HG03342 (cell line): ENCODE measurements around the gene NPR2.
A peak's percentile ranks its signal among the peaks of the same experiment; 100 is the strongest.

Experiments used
- ATAC-seq: cut with Tn5 transposase; IDR thresholded peaks from one replicate; pipeline ENCODE4 v1.9.1; 2021; ENCODE audit warnings: mild to moderate bottlenecking, moderate library complexity; ENCODE audit not compliant: unreplicated experiment

The NPR2 gene

DNA sequence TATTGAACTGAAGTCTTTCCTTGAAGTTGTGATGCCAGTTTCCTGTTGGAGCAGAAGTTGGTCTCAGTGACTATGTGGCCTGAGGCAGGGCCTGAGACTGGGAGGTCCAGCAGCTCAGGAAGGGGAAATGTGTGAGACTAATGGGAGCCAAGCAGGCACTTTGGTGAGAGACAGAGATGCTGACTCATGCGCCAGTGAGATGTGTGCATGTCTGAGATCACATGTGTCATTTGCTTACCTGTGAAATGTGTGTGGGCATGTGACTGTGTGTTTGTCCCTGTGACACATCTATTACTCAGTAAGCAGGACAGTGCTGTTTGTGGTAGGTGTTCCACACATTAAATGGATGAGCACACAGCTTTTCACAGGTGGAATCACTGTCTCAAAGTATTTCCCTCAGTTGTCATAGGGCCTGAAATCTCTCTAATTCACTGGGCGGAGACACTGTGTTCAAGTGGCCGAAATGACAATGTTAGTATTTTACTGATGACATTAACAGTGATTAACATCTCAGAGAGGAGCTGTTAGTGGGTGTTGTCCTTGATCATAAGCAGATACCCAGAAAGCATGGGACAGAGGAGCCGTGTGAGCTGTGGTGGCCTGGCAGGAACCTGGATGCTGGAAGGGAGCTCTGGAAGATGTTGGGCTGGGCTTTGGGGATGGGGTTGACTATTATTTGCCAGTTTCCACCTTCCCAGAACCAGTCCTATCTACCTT lies 7.4 kb downstream of the NPR2 start:
- ATAC-seq, result no peak

DNA sequence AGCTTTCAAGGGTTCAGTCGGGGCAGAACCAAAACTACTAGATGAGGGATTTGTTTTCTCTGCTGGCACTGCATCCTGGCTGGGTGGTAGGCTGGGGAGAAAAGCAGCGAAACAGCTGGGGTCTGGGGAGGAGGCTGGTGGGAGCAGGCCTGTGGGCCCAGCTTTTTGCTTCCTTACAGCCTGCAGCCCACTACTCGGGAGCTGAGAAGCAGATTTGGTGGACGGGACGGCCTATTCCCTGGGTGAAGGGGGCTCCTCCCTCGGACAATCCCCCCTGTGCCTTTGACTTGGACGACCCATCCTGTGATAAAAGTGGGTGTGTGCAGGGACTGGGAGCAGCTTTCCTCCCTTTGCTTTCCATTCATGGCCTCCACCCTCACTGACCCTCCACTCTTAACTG lies 9.1 kb downstream of the NPR2 start:
- no peak for ATAC-seq

DNA sequence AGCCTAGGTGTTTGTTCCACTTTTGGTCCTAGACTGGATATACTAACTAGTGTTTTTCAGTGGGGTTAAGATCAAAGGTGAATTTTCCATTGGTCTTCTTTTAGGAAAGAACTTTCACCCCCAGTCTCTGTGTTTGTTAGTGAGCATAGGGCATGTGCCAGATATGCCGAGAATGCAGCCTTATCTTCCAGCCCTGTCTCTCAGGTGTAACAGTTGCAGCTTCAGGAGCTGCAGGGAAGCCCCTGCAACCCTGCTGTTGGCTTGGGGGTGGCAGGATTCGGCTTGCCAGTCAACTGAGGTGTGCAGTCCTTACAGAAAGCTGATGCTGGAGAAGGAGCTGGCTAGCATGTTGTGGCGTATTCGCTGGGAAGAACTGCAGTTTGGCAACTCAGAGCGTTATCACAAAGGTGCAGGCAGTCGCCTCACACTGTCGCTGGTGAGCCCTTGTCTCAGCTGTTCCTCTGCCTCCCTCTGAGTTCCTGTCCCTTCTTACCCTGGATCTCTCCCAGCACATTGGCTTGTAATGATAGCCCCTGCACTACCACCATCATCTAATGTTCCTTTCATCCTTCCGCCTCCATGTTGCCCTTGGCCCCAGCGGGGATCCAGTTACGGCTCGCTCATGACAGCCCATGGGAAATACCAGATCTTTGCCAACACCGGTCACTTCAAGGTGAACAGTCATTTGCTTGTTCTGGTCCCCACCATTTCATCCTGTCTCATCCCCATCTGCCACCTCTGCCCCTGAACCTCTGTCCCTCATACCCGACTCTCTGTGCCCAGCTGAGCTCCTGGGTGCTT lies 10.1 kb downstream of the NPR2 start:
- ATAC-seq, result no peak

DNA sequence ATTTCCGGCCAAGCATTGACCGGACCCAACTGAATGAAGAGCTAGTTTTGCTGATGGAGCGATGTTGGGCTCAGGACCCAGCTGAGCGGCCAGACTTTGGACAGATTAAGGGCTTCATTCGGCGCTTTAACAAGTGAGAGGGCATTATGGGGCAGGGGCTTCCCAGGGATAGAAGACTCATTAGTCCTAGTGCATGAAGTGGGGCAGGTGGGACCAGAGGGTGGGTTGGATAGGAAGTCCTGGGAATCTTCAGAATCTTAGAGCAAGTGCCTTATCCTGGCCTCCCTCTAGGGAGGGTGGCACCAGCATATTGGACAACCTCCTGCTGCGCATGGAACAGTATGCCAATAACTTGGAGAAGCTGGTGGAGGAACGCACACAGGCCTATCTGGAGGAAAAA lies 14.7 kb downstream of the NPR2 start:
- no peak for ATAC-seq

DNA sequence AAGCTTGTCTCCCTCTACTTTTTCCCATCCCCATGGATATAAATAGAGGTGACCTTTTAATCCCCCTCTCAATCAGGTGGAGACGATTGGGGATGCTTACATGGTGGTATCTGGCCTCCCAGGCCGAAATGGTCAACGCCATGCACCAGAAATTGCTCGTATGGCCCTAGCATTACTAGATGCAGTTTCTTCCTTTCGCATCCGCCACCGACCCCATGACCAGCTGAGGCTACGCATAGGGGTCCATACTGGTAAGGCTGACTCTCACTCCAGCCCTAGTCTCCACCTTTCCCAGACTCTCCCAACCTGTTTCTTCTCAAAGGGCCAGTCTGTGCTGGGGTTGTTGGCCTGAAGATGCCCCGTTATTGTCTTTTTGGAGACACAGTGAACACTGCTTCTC lies 17.0 kb downstream of the NPR2 start:
- no peak for ATAC-seq

DNA sequence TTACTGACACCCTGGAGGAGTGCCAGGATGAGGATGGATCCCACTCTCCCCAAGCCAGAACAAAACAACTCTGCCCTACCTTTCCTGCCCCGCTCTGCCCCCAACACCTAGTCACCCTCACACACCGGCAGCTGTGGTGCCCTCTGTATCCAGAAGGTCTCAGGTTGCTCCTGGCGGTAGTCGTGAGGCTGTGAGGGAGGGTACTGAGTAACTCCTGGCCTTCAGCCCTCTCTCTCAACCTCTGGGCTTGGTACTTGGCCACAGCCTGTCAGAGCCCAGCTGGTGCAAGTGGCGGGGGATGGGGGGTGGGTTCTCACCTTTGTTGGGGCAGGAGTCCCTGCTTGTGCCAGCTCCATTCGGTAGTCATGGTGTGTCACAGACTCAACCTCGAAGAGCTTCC lies 18.7 kb downstream of the NPR2 start:
- ATAC-seq, result no peak

DNA sequence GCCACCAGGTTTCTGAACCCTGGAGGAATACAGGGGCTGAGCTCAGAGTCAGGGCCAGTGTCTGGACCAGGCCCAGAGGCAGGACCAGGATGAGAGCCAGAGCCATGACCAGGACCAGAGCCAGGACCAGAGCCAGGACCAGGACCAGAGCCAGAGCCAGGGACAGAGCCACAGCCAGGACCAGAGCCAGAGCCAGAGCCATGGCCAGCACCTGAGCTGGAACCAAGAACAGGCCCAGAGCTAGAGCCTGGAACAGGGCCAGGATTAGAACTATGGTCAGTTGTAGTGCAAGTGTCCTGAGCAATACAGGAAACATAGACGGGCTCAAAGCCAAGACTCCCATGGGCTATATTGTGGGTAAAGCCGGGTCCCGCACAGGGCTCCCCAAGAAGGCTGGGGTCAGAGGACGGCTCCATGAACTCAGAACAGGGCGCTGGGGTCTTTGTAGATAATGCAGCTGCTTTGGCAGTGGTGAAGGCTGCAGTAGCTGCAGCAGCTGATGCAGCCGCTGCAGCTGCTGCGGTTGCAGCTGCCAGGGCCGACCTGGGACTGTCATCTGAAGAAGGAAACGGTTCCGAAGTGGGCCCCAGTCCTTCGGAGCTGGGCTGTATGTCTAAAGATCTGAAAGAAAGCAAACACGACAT lies 20.1 kb downstream of the NPR2 start:
- ATAC-seq, result no peak

DNA sequence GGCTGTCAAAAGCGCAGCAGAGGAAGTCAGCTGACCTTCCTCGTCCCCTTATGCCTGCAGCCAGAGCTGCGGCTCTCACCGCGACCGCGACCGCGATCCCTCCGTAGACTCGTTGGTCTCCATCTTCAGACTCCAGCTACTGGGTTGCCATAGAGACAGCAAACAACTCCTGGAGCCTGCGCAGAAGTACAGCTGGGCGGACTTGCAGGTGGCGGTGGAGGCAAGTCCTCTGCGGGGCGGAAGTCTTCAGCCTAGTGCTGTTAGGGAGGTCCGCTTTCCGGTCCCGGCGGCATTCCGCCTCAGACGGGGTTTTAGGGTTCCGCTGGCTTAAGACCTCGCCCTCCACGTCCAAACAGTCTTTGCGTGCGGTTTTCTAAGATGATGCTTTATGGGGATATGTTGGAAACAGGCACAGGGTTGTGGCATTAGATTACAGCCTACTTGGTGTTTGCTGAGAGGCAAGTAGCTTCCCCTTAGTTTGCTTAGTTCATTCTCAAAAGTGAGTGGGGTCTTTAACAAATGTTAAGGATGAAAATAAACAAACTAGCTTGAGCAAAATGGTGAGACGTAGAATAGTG lies 20.7 kb downstream of the NPR2 start, which contains the start of gene SPAG8:
Gene SPAG8 (minus strand): TSS at position 238 of the 578 bp plus-strand sequence. CDS start 115 bp downstream, at position 123.
- ATAC-seq, result peak; percentile 74

DNA sequence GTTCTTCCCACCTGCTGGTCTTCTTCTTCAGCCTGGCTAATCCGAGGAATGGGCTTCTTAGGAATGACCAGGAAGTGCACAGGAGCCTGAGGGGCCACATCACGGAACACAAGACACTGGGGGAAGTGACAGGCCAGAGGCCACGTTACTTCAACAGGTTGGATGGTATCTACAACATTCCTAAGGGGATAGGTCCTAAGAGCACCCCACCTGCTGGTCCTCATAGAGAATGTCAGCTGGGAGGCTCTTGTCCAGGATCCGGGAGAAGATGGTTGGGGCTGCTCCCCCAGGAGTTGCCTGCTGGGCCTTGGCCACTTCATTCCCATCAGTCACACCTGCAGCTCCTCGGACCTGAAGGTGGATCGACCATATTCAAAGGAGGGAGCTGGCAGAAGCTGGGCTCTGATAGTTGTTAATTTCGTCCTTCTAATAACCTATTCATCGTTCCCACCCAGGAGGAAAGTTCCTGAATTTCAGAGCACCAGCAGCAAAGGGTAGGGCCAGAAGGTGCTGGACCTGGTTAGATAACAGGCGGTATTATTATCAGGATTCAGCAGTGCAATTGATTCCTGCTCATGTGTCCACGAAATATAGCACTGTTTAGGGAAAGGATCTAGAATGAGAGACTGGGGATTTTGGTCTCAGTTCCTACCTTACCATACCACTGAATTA lies 22.2 kb downstream of the NPR2 start:
- no peak for ATAC-seq

DNA sequence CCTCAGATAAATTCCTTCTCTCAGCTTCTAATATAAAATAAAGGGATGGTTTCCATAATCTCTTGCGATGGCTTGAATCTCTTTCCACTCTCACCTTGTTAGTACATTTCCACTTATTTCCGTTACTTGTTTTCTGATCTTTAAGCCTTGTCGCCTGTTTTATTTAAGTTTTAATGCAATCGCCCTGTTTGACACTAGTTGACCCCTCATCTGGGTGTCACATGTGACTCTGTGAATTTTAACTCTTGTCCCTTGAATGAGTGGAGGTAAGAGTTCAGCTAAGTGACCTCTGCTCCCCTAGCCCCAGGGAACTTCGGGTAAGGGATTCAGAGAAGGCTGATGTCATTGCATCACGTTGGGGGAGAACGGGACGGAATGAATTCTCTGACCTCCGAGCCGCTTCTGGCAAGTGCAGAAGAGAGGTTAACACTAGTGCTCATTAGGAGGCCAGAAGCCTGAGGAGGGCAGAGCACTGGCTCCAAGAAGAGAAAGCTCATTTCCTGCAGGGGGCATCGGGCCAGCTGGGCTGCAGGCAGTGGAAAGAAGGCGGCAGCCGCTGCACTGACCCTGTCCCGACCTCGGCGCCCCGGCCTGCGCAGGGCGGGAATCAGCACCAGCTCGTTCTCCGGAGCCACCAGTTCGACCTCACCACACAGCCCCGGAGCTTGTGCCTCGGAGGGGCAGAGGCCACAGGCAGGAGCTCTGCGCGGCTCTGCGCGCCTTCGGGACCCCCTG lies 22.9 kb downstream of the NPR2 start:
- ATAC-seq, result no peak

DNA sequence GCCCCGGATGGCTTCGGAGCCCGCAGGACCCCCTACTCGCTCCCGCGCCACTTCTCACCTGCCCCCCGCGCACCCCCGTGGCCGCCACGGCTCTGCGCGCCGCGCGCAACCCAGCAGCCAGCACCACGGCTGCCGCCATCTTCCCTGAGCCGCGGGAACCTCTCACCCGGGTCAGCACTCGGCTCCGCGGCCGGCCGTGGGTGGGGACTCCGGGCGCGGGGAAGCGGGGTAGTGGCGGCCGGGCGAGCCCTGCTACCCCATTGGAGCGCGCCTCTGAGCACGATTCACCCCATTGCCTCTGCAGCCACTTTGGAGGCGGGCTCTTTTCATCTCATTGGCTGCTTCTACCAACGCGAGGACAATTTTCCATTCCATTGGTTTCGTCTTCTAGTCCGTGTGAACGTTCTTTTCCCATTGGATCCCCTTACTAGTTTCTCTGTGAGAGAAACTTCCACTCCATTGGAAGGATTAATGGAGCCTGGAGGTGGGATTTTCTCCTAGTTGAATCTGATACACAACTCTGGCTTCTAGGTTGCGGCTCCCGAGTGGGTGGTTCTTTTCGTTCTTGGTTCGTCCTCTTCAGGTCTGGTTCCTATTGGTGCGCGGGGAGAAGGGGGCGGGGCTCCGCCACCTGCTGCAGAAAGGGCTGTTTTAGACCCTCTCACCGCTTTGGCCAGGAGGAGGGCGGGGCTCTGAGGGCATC lies 23.6 kb downstream of the NPR2 start, which contains the start of gene HINT2:
Gene HINT2 (minus strand): TSS at position 202 of the 703 bp plus-strand sequence. CDS start 63 bp downstream, at position 139.
- ATAC-seq, result peak; percentile 63

DNA sequence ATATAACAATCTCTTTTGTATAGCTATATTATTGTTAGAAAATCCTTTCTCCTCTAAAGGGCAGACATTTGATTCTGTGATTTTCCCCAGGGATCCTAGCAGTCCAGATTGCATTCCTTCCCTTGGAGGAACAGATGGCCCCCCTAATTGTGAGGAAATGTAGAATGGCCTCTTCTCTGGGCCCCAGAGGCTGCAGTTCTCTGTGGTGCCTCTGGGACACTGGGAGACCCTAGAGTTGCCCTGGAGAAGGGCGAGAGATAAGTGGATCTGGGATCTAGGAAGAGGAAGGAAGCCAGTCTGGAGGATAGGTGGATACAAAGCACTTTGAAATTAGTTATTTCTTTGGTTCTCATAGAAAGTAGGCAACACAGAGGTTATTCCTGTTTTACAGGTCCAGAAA lies 25.3 kb downstream of the NPR2 start:
- ATAC-seq, result no peak

DNA sequence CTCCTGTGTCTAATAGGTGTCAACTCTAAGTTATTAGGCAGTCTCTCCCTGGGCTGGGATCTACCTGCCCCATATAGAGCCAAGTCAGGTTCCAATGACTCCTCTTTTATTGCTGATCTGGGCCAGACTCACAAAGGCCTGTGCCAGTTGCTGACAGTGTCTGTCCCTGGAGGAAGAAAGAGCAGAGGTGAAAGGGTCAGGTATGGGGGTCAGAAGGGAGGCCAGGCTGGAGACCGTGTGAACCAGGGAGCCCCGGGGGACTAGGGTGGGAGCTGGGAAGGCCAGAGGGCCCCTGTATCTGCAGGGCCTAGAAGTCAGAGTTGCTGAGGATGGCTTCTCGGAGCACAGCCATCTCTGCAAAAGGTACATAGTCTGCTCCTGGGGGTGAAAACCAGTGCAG lies 26.9 kb downstream of the NPR2 start:
- ATAC-seq, result no peak

DNA sequence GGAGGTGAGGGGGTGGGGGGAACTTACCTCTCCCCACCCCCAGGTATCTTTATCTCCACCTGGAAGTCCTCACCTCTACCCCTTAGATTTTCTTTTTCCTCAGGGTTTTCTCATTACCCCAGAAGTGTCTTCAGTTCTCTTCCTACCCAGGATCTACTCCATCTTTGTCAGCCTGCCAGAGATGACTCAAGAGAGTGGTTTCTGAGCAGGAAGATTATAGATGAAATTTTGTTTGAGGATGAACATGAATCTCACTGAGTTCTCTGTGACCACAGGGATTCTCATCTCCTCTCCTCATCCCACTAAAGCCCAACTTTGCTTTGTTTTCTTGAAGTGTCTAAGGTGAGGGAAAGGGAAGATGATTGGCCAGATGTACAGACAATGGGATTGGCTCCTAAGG lies 28.7 kb downstream of the NPR2 start:
- no peak for ATAC-seq

DNA sequence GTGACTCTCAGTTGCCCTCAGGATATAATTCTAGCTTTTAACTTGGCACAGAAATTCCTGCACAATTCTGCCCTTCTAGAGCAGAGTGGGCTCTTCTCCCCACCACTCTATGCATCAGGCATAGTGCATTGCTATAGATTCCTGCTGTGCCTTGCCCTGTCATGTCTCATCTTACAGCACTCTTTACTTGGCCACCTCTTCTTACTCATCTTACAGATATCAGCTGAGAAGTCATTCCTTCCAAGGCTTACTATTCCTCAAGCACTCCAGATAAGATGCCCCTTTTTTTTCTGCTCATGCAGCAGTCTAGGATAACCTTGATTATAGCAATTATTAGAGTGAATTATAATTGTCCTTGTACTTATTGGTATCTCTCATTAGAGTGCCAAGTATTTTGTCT lies 31.5 kb downstream of the NPR2 start:
- no peak for ATAC-seq

DNA sequence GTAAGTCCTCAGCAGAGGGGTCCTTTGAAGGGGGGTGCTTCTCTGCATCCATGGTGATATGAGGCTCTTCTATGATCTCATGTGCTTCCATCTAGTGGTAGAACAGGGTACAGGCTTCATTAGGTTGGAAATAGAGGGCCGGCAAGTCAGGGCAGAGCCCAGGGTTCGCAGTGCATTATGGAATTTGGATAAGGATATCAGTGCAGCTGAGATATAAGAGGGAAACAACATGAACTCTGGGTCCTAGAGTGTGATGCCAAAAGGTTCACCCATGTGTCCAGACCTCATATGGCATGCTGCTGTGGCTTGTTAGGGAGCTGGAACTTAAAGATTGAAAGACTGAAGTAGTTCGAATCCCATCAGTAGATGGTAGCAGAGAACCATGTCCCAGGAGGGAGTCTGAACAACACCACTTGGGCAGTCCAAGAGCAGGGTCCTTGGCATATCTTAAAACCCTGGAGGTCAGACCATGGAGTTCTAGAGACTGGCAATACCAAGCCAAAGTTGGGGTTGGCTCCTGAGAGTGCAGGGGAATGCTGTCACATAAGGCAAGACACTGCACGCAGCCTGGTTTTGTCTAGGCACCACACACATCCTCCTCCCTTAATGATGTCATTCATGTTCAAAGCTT lies 34.8 kb downstream of the NPR2 start:
- ATAC-seq, result peak; percentile 41

DNA sequence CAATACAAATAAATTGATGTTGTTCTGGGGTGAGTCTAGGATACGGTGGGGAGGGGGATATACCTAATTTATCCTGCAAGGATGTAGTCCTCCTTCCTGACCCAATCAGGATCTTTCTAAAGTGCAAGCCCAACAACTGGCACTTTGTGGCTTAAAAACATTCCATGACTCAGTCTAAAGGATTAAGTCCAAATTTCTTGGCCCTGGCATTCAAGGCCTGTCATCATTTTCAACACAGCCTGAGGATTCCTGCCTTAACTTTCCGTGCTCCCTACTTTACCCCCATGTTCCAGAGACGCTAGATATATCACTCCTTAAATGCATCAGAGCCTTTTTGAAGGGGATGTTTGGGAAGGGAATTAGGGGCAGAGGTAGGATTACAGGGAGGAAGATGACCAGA lies 36.1 kb downstream of the NPR2 start:
- ATAC-seq, result no peak

DNA sequence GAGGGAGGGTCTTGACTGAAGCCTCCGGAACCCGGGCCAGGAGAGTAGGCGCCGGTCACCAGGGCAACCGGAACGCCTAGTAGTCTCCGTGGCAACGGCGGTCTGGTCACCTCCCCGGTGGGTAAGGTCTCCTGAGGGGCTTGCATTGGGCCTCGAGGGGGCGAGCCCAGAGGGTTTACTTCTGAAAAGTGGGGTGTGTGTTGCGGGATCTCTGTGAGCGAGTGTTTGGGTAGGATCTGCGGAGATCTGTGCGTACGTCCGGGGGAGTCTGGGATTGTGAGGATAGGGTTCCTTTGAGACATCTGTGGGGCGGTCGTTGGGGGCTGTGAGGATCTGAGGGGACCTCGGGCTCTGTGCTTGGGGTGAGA lies 37.3 kb downstream of the NPR2 start, which contains the start of gene FAM221B:
Gene FAM221B (minus strand): TSS at position 17 of the 368 bp plus-strand sequence. CDS start 2,571 bp downstream, outside the sequence.
- ATAC-seq, result peak; percentile 9
